Liver (tissue), 9 donors: ENCODE data around the gene LKAAEAR1. TPM values are rescaled to one million over a fixed set of nuclear protein-coding genes. Genes with fewer than 3 reads are reported as not detected.

Experiments
- DNase-seq: peaks from one replicate; pipeline ENCODE4 v3.0.0-alpha.2; 2017; ENCODE audit warnings: low spot score
- H3K27ac ChIP-seq, 2 donors: one replicate each; pipeline ENCODE4 v1.7.0; 2013; ENCODE audit warnings: inconsistent platforms in 2 of 2, low read length in 2 of 2, control low read depth in 1 of 2, low read depth in 1 of 2, mild to moderate bottlenecking in 1 of 2
- H3K27me3 ChIP-seq, 4 donors: one replicate each; pipeline versions ENCODE4 v1.6.1 to v1.7.0; 2013; ENCODE audit warnings: low read length in 3 of 4, inconsistent platforms in 1 of 4, mild to moderate bottlenecking in 1 of 4, moderate library complexity in 1 of 4; ENCODE audit not compliant: control insufficient read depth in 4 of 4, insufficient read depth in 4 of 4
- H3K36me3 ChIP-seq, 4 donors: one replicate each; pipeline versions ENCODE4 v1.6.1 to v1.7.0; 2013; ENCODE audit warnings: low read length in 3 of 4, mild to moderate bottlenecking in 3 of 4, low read depth in 1 of 4, moderate library complexity in 1 of 4; ENCODE audit not compliant: control insufficient read depth in 4 of 4, insufficient read depth in 3 of 4
- H3K4me1 ChIP-seq, 4 donors: one replicate each; pipeline versions ENCODE4 v1.6.1 to v1.7.0; 2013; ENCODE audit warnings: low read length in 3 of 4, mild to moderate bottlenecking in 3 of 4, moderate library complexity in 1 of 4; ENCODE audit not compliant: control insufficient read depth in 4 of 4, insufficient read depth in 4 of 4
- H3K4me3 ChIP-seq, 3 donors: one replicate each; pipeline versions ENCODE4 v1.6.1 to v1.7.0; 2013; ENCODE audit warnings: low read length in 3 of 3, control low read depth in 1 of 3, low read depth in 1 of 3, mild to moderate bottlenecking in 1 of 3
- H3K9ac ChIP-seq, 2 donors: one replicate each; pipeline ENCODE4 v1.7.0; 2013; ENCODE audit warnings: low read length in 2 of 2, mild to moderate bottlenecking in 2 of 2, moderate library complexity in 2 of 2, control low read depth in 1 of 2, low read depth in 1 of 2
- H3K9me3 ChIP-seq, 4 donors: one replicate each; pipeline versions ENCODE4 v1.6.1 to v1.7.0; 2013; ENCODE audit warnings: low read length in 3 of 4; ENCODE audit not compliant: control insufficient read depth in 4 of 4
- ATF3 ChIP-seq: IDR thresholded peaks from 2 replicates; pipeline ENCODE4 v1.6.1; 2016; ENCODE audit warnings: antibody characterized with exemption
- CTCF ChIP-seq: fragments of 150-350 bp; IDR thresholded peaks from 2 replicates; pipeline ENCODE4 v1.5.1; 2017; ENCODE audit warnings: improper control_type of control experiment, low read depth, low read length; ENCODE audit not compliant: missing input control
- FOXA1 ChIP-seq: IDR thresholded peaks from 2 replicates; pipeline ENCODE4 v1.6.1; 2016; ENCODE audit warnings: antibody characterized with exemption
- FOXA2 ChIP-seq: IDR thresholded peaks from 2 replicates; pipeline ENCODE4 v1.6.1; 2016; ENCODE audit warnings: antibody characterized with exemption
- GABPA ChIP-seq, 2 donors: IDR thresholded peaks in 1 of 2; conservative IDR thresholded peaks in 1 of 2; 2 replicates each; pipeline ENCODE4 v1.6.1; 2016; ENCODE audit warnings: antibody characterized with exemption in 2 of 2, mild to moderate bottlenecking in 1 of 2, moderate library complexity in 1 of 2
- HNF4A ChIP-seq, 2 donors: conservative IDR thresholded peaks; 2 replicates each; pipeline ENCODE4 v1.6.1; 2016; ENCODE audit warnings: antibody characterized with exemption in 2 of 2, mild to moderate bottlenecking in 2 of 2
- HNF4G ChIP-seq: IDR thresholded peaks from 2 replicates; pipeline ENCODE4 v1.6.1; 2016; ENCODE audit warnings: antibody characterized with exemption
- JUND ChIP-seq, 2 donors: IDR thresholded peaks; 2 replicates each; pipeline ENCODE4 v1.6.1; 2016; ENCODE audit warnings: antibody characterized with exemption in 2 of 2
- MAX ChIP-seq: IDR thresholded peaks from 2 replicates; pipeline ENCODE4 v1.6.1; 2016; ENCODE audit warnings: antibody characterized with exemption
- NR2F2 ChIP-seq: IDR thresholded peaks from 2 replicates; pipeline ENCODE4 v1.6.1; 2016; ENCODE audit warnings: antibody characterized with exemption
- RAD21 ChIP-seq, 2 donors: IDR thresholded peaks; 2 replicates each; pipeline ENCODE4 v1.6.1; 2016; ENCODE audit warnings: antibody characterized with exemption in 2 of 2, mild to moderate bottlenecking in 2 of 2
- REST ChIP-seq: IDR thresholded peaks from 2 replicates; pipeline ENCODE4 v1.6.1; 2016; ENCODE audit warnings: antibody characterized with exemption, mild to moderate bottlenecking
- RXRA ChIP-seq, 2 donors: IDR thresholded peaks; 2 replicates each; pipeline ENCODE4 v1.6.1; 2017 to 2018; ENCODE audit warnings: antibody characterized with exemption in 2 of 2, mild to moderate bottlenecking in 1 of 2
- SP1 ChIP-seq: IDR thresholded peaks from 2 replicates; pipeline ENCODE4 v1.6.1; 2018; ENCODE audit warnings: antibody characterized with exemption, mild to moderate bottlenecking
- TAF1 ChIP-seq: conservative IDR thresholded peaks from 2 replicates; pipeline ENCODE4 v1.6.1; 2016; ENCODE audit warnings: antibody characterized with exemption, mild to moderate bottlenecking
- YY1 ChIP-seq: IDR thresholded peaks from 2 replicates; pipeline ENCODE4 v1.6.1; 2016; ENCODE audit warnings: antibody characterized with exemption, mild to moderate bottlenecking
- ZBTB33 ChIP-seq: IDR thresholded peaks from 2 replicates; pipeline ENCODE4 v1.6.1; 2016; ENCODE audit warnings: antibody characterized with exemption
- WGBS: extraction: QIAGEN DNeasy Blood & Tissue Kit; methylation state at CpG from one replicate; pipeline ENCODE4 v1.1.7; 2013; 5-methylcytosine and 5-hydroxymethylcytosine counted together
- polyA plus RNA-seq, 2 donors: library from polyadenylated mRNA; stranded (reverse) in 1 of 2; unstranded in 1 of 2; fragments of 200-250 nt in 1 of 2; fragments of >200 nt in 1 of 2; fragmentation: Nextera tagmentation in 1 of 2; extraction: Ambion mirVana in 1 of 2; gene quantifications; one replicate each; pipeline versions ENCODE4 v1.2.1 to v1.2.3, GENCODE V29; 2013 to 2015
- total RNA-seq, 2 donors: library from RNA; depleted of rRNA; stranded (reverse); fragments of >200 nt; gene quantifications; one replicate each; pipeline ENCODE4 v1.2.3, GENCODE V29; 2014
- donor health status: healthy.
- donor health status: healthy.
- donor health status: healthy.
- donor health status: healthy.
- donor health status: healthy.

The LKAAEAR1 gene
- total and polyA plus RNA-seq, 4 donors: 0.08 TPM; not detected in 3

GRCh38 chr20:64130876-64131275 is 46.7 kb upstream of the LKAAEAR1 start:
- Histone ChIP-seq H3K9ac (no peak overlapping the region), H3K36me3 (no peaks in the 10 kb centered on the region), H3K4me3 (no peak overlapping the region), H3K27me3 (no peaks in the 10 kb centered on the region), H3K4me1 (no peaks in the 10 kb centered on the region), H3K27ac (no peak overlapping the region), H3K9me3 (no peaks in the 10 kb centered on the region)
- WGBS: 82% methylated on average over 10 of the region's 10 CpGs
- TF ChIP-seq HNF4A (conservative IDR thresholded peaks at IDR 0.05): no peak
- TF ChIP-seq CTCF: no peak
- no peak for TF ChIP-seq YY1
- no peak for TF ChIP-seq RXRA (IDR thresholded peaks at IDR 0.05)
- TF ChIP-seq FOXA2: no peak
- no peak for TF ChIP-seq HNF4G
- no peak for TF ChIP-seq TAF1
- no peak for TF ChIP-seq ZBTB33
- TF ChIP-seq FOXA1: no peak
- TF ChIP-seq JUND (IDR thresholded peaks at IDR 0.05): no peak
- no peak for TF ChIP-seq NR2F2
- no peak for TF ChIP-seq GABPA (IDR thresholded peaks at IDR 0.05 in 1 of 2, conservative IDR thresholded peaks at IDR 0.05 in 1 of 2)
- DNase-seq: no peak

- Histone ChIP-seq H3K9me3 (no peaks in the 10 kb centered on the region), H3K4me1 (no peaks in the 10 kb centered on the region), H3K9ac (no peak overlapping the region), H3K27ac (no peak overlapping the region), H3K36me3 (no peaks in the 10 kb centered on the region), H3K27me3 (no peaks in the 10 kb centered on the region), H3K4me3 (no peak overlapping the region)
- WGBS: 79% methylated on average over 5 of the region's 5 CpGs
- no peak for TF ChIP-seq RAD21 (IDR thresholded peaks at IDR 0.05)
- no peak for TF ChIP-seq FOXA2
- no peak for TF ChIP-seq JUND (IDR thresholded peaks at IDR 0.05)
- no peak for TF ChIP-seq MAX
- no peak for TF ChIP-seq HNF4A (conservative IDR thresholded peaks at IDR 0.05)
- TF ChIP-seq HNF4G: no peak
- TF ChIP-seq RXRA (IDR thresholded peaks at IDR 0.05): no peak
- no peak for TF ChIP-seq GABPA (IDR thresholded peaks at IDR 0.05 in 1 of 2, conservative IDR thresholded peaks at IDR 0.05 in 1 of 2)
- no peak for TF ChIP-seq ATF3
- TF ChIP-seq TAF1: no peak
- TF ChIP-seq SP1: no peak
- no peak for TF ChIP-seq FOXA1
- TF ChIP-seq CTCF: no peak
- no peak for TF ChIP-seq NR2F2
- TF ChIP-seq REST: no peak
- no peak for TF ChIP-seq ZBTB33
- no peak for DNase-seq
Measured at GRCh38 chr20:64130271-64130670, 46.1 kb upstream of the LKAAEAR1 start.
